ENCODE results near the gene CACTIN. TPM values are rescaled to one million over a fixed set of nuclear protein-coding genes. Genes with fewer than 3 reads are reported as not detected.

CACTIN gene
- total RNA-seq, 3 donors from 2014 or later, result 22.4 to 26.8 (median 22.6) TPM

DNA sequence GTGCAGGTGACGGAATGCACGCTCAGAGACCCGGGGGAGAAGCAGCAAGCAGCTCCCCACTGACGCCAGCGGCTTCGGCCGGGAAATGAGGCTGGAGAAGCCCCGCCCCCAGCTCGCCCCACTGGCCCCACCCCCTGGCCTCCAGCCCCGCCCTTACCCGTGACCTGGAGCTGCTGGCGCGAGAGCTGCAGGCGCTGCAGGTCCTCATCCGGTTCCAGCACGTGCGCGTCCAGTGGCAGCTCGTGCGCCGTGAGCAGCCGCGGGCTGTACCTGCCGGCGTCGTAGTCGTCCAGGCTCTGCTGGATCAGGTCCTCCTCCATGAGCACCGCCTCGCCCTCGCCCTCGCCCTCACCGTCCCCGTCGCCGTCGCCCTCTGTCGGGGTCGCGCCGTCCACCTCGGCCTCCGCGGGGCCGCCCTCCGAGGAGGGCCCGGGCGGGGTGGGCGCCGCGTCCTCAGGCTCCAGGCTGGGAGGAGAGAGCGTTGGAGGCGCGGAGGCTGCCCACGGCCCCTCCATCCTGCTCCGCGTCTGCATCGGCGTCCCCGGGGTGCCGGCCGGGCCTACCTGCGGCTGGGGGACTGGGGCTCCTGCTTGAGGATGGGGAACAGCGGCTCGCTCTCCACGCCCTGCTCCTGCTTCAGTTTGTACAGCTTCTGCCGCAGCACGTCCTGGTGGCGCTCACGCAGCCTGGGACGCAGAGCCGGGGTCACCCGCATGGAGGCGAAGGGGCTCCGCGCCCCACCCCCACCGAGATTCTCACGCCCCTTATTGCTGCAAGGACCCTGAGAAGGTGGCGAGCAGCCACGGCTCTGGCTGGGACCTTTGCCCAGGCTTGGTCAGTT is 13.5 kb downstream of the CACTIN start:
- no peaks in the 10 kb centered on the region for H3K9me3 ChIP-seq
- TF ChIP-seq, protein P1, sequence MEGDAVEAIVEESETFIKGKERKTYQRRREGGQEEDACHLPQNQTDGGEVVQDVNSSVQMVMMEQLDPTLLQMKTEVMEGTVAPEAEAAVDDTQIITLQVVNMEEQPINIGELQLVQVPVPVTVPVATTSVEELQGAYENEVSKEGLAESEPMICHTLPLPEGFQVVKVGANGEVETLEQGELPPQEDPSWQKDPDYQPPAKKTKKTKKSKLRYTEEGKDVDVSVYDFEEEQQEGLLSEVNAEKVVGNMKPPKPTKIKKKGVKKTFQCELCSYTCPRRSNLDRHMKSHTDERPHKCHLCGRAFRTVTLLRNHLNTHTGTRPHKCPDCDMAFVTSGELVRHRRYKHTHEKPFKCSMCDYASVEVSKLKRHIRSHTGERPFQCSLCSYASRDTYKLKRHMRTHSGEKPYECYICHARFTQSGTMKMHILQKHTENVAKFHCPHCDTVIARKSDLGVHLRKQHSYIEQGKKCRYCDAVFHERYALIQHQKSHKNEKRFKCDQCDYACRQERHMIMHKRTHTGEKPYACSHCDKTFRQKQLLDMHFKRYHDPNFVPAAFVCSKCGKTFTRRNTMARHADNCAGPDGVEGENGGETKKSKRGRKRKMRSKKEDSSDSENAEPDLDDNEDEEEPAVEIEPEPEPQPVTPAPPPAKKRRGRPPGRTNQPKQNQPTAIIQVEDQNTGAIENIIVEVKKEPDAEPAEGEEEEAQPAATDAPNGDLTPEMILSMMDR (IDR thresholded peaks at IDR 0.05), result no peak
- intact Hi-C loops (cut with DNase I, micrococcal nuclease), result loop anchor here in 1 of 2 donors (10.0 kb wide), 1 partner anchor 68 kb away; no protein-coding TSS in a partner anchor
- H3K4me3 ChIP-seq, result no peak overlapping the region
- H3K36me3 ChIP-seq (ENCODE audit: low read depth), result no peaks in the 10 kb centered on the region
- no peaks in the 10 kb centered on the region for H3K4me1 ChIP-seq (ENCODE audit: low read depth)
- no peak for ATAC-seq
- DNase-seq, result peak in 1 of 3 donors; percentile 52

DNA sequence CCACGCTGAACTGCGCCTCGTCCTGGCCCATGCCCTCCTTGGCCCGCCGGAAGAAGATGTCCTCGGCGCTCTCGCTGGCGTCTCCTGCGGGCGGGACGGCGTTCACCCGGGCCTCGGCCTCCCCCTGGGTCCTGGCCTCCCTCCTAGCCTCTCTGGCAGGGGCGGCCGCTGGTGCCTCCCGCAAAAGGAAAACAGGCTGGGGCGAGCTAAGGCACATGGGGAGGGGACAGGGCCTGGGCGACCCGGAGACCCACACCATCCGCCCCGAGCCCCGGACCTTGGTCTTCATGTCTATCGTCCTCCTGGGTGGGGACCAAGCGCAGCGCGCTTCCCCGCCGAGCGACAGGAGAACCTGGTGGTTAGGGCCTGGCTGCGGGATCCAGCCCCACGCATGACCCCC is 14.3 kb downstream of the CACTIN start:
- Histone ChIP-seq H3K4me1 (ENCODE audit: low read depth) (peaks cover 3% of the 10 kb centered on the region), H3K4me3 (no peak overlapping the region), H3K36me3 (ENCODE audit: low read depth) (no peaks in the 10 kb centered on the region), H3K9me3 (no peaks in the 10 kb centered on the region)
- TF ChIP-seq, protein P1 (IDR thresholded peaks at IDR 0.05), result no peak
- intact Hi-C loops (cut with DNase I, micrococcal nuclease), result loop anchor here in 1 of 2 donors (10.0 kb wide), 1 partner anchor 68 kb away; no protein-coding TSS in a partner anchor
- DNase-seq, result no peak
- ATAC-seq, result no peak

DNA sequence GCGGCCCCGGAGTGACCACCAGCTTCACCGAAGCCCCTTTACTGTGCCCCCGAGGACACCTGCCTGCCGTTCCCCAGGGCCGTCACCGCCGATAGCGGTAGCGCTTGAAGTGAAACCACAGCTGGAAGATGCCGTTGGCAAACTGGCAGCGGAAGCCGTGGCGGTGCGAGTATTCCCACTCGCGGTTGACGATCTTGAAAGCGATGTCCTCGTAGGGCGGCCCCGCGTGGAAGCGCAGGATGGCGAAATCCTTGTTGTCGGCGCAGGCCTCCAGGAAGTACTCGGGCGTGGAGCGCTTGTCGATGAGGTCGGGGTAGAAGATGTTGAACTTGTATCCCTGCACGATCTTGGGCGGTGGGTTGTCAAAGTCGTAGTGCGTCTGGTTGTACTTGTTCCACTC is 14.7 kb downstream of the CACTIN start:
- TF ChIP-seq, protein P1 (IDR thresholded peaks at IDR 0.05), result no peak
- intact Hi-C loops (cut with DNase I, micrococcal nuclease), result loop anchor here in 1 of 2 donors (10.0 kb wide), 1 partner anchor 67 kb away; no protein-coding TSS in a partner anchor
- ATAC-seq (no peak), DNase-seq (no peak)
- H3K36me3 ChIP-seq (ENCODE audit: low read depth), result no peaks in the 10 kb centered on the region
- no peak overlapping the region for H3K4me3 ChIP-seq
- peaks cover 8% of the 10 kb centered on the region for H3K4me1 ChIP-seq (ENCODE audit: low read depth)
- no peaks in the 10 kb centered on the region for H3K9me3 ChIP-seq

DNA sequence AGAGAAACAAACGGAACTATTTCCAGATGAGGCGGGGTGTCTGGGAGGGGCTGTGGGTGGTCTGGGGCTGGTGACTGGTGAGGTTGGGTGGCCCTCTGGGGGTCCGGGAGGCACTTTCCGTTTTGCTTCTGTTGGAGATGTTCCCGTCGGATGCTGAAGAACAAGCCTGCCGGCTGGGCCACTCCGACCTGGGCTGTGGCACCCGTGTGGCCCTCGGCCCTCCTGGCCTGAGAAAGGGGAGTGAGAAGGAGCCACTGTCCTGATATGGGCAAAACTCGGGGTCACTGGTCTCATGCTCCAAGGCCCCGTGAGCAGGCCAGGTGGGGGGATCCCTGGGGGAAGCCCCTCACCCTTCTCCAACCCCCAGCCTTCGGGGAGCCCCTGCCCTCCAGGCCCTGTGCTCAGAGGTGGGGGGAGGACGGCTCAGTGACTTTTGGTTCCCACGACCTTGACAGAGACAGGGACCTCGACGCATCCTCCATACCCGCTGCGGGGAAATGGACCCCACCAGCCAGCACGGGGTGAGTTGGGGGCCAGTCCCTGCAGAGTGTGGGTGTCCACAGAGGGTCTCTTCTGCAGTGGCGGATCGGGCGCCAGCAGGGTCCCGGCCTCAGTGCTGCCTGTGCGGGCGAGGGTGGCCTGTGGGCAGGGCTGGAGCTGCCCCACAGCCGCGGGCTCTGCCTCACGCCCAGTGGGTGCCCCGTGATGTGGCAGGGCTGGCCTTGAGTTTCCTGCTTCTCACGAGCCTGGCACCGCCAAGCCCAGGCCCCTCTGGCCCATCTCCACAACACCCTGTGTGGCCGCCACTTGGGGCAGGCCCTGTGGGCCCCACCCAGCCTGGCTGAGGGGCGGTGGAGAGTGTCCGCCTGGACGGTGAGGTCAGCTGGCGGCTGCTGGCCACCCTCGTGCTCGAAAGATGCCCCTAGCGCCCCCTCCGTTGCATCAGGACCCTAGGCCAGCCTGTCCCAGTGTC is 15.6 kb downstream of the CACTIN start:
- DNase-seq, result no peak
- H3K9me3 ChIP-seq, result no peaks in the 10 kb centered on the region
- peaks cover 16% of the 10 kb centered on the region for H3K4me1 ChIP-seq (ENCODE audit: low read depth)
- no peak overlapping the region for H3K4me3 ChIP-seq
- H3K36me3 ChIP-seq (ENCODE audit: low read depth), result no peaks in the 10 kb centered on the region
- ATAC-seq, result no peak
- intact Hi-C loops (cut with DNase I, micrococcal nuclease), result loop anchor here in 1 of 2 donors (10.0 kb wide), 1 partner anchor 66 kb away; no protein-coding TSS in a partner anchor
- TF ChIP-seq, protein P1 (IDR thresholded peaks at IDR 0.05), result no peak

Measured in mucosa of descending colon (tissue), 3 donors.